8988T (cell line): ENCODE results near the gene PLIN1.

Experiments
- DNase-seq: peaks from one replicate; pipeline ENCODE4 v3.0.0; 2011

The PLIN1 gene

GRCh38 chr15:89625716-89626115 is 53.5 kb downstream of the PLIN1 start:
- DNase-seq = no peak

GRCh38 chr15:89623165-89623564 is 56.0 kb downstream of the PLIN1 start:
- no peak for DNase-seq

- DNase-seq = no peak
These were observed 57.6 kb downstream of the PLIN1 start for GRCh38 chr15:89621547-89621946.

DNA sequence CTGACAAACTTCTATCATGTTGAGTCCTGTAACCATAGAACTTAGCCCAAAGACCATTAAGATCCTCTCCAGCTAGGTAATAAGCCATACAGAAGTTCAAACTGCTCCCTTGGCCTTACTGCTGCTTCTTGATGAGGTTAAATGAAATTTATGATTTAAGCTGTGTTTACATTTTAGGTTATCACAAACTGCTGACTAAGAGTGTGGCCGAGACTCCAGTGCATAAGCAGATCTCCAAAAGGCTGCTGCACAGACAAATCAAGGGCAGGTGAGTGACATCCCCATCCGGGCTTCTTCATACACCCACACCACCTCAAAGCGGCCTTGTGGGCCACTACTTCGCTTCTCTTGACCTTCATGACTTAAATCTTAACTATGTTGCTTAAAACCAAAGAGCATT is 62.9 kb downstream of the PLIN1 start:
- DNase-seq = no peak

DNA sequence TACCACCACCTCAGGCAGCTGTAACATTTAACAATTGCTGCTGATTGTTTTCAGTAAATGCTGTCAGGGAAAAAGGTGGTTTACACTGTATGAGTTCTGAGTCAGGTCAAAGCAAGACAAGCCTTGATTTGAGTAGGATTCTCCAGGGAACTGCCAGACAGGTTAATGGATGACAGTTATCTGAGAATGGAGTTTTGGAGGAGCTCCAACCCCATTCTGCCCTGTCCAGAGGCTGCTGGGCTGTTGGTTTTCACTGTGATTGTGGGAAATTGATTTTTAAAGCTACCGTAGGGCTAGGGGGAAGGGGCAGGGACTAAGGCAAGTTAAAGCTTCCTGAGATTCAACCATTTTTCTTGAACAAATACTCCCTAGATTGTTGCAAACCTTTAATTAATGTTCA is 64.0 kb downstream of the PLIN1 start:
- no peak for DNase-seq
